Measurements from ENCODE around the gene RPS27L. TPM values are rescaled to one million over a fixed set of nuclear protein-coding genes. Genes with fewer than 3 reads are reported as not detected.

Gene RPS27L
- total and polyA plus RNA-seq, 2 experiments from 2014 or later, result 85.9 to 1,011 TPM

DNA sequence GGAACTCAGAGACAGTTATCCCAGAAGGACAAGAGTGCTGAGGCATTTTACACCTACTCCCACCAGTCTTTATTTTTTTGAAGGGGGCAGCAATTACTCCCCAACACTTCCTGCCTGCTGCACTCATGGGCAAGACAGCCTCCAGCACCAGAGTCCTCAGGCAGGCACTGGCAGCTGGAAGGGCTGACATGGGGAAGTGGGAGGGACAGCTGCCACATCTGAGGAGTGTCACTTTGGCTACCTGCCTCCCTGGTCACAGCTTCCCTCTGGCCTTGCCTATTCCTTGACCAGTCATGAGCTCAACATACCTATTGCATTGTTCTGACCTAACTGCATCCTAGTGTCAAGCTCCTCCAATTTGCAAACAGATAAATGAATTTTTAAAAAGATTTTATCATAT lies 45.8 kb downstream of the RPS27L start (continued):
- TF ChIP-seq, protein P1, sequence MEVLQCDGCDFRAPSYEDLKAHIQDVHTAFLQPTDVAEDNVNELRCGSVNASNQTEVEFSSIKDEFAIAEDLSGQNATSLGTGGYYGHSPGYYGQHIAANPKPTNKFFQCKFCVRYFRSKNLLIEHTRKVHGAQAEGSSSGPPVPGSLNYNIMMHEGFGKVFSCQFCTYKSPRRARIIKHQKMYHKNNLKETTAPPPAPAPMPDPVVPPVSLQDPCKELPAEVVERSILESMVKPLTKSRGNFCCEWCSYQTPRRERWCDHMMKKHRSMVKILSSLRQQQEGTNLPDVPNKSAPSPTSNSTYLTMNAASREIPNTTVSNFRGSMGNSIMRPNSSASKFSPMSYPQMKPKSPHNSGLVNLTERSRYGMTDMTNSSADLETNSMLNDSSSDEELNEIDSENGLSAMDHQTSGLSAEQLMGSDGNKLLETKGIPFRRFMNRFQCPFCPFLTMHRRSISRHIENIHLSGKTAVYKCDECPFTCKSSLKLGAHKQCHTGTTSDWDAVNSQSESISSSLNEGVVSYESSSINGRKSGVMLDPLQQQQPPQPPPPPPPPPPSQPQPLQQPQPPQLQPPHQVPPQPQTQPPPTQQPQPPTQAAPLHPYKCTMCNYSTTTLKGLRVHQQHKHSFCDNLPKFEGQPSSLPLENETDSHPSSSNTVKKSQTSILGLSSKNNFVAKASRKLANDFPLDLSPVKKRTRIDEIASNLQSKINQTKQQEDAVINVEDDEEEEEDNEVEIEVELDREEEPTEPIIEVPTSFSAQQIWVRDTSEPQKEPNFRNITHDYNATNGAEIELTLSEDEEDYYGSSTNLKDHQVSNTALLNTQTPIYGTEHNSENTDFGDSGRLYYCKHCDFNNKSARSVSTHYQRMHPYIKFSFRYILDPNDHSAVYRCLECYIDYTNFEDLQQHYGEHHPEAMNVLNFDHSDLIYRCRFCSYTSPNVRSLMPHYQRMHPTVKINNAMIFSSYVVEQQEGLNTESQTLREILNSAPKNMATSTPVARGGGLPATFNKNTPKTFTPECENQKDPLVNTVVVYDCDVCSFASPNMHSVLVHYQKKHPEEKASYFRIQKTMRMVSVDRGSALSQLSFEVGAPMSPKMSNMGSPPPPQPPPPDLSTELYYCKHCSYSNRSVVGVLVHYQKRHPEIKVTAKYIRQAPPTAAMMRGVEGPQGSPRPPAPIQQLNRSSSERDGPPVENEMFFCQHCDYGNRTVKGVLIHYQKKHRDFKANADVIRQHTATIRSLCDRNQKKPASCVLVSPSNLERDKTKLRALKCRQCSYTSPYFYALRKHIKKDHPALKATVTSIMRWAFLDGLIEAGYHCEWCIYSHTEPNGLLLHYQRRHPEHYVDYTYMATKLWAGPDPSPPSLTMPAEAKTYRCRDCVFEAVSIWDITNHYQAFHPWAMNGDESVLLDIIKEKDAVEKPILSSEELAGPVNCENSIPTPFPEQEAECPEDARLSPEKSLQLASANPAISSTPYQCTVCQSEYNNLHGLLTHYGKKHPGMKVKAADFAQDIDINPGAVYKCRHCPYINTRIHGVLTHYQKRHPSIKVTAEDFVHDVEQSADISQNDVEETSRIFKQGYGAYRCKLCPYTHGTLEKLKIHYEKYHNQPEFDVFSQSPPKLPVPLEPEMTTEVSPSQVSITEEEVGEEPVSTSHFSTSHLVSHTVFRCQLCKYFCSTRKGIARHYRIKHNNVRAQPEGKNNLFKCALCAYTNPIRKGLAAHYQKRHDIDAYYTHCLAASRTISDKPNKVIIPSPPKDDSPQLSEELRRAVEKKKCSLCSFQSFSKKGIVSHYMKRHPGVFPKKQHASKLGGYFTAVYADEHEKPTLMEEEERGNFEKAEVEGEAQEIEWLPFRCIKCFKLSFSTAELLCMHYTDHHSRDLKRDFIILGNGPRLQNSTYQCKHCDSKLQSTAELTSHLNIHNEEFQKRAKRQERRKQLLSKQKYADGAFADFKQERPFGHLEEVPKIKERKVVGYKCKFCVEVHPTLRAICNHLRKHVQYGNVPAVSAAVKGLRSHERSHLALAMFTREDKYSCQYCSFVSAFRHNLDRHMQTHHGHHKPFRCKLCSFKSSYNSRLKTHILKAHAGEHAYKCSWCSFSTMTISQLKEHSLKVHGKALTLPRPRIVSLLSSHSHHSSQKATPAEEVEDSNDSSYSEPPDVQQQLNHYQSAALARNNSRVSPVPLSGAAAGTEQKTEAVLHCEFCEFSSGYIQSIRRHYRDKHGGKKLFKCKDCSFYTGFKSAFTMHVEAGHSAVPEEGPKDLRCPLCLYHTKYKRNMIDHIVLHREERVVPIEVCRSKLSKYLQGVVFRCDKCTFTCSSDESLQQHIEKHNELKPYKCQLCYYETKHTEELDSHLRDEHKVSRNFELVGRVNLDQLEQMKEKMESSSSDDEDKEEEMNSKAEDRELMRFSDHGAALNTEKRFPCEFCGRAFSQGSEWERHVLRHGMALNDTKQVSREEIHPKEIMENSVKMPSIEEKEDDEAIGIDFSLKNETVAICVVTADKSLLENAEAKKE (CRISPR knock-in tag; IDR thresholded peaks at IDR 0.05), result no peak
- TF ChIP-seq NANOG (IDR thresholded peaks at IDR 0.05; ENCODE audit: borderline replicate concordance) (no peak), ZNF114 (CRISPR knock-in tag; IDR thresholded peaks at IDR 0.05) (no peak), EZH2 (IDR thresholded peaks at IDR 0.05; ENCODE audit: low read depth, unreplicated experiment) (no peak)

DNA sequence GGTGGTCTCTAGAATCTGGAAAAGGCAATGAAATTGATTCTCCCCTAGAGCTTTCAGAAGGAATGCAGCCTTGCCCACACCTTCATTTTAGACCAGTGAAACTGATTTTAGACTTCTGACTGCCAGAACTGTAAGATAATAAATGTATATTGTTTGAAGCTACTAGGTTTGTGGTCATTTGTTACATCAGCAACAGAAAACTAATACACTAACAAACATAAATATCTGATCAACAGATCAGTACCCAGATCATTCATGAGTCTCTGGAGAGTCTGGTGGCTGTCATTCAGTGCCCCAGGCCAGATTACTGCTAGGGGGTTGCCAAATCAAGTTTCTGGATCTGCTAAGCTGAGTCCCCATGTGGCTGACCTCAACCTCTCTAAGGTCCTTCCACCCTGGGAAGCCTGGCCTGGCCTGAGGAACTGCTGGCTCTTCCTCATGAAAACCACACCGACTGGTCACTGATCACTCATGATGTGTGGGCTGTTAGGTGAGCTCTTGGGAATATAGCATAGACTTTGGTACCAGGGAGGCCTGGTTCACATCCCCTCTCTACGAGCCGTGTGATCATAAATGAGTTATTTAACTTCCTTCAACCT lies 46.8 kb downstream of the RPS27L start:
- no peaks in the 10 kb centered on the region for H3K4me1 Mint-ChIP-seq
- H3K36me3 Mint-ChIP-seq (ENCODE audit: low read depth), result no peaks in the 10 kb centered on the region
- H3K9me3 Mint-ChIP-seq, result no peaks in the 10 kb centered on the region; the same call in 2 of the 3 replicates
- Histone ChIP-seq H4K20me1 (replicated peaks; ENCODE audit: insufficient read depth) (no peaks in the 10 kb centered on the region), H3K4me3 (no peak overlapping the region), H3K4me1 (ENCODE audit: insufficient read depth) (no peaks in the 10 kb centered on the region), H3K27ac (ENCODE audit: low read depth) (no peak overlapping the region), H3K4me2 (no peak overlapping the region), H3K36me3 (ENCODE audit: insufficient read depth) (no peaks in the 10 kb centered on the region), H2AFZ (no peak overlapping the region; the same call in 1 of the 2 replicates), H3F3A (replicated peaks; ENCODE audit: low read depth) (no peaks in the 10 kb centered on the region), H3K9me2 (ENCODE audit: insufficient read depth) (no peaks in the 10 kb centered on the region), H3K79me2 (replicated peaks; ENCODE audit: insufficient read depth) (no peaks in the 10 kb centered on the region), H3K27me3 (ENCODE audit: insufficient read depth) (no peaks in the 10 kb centered on the region)
- H3K27ac Mint-ChIP-seq, result no peak overlapping the region
- DNase-seq (ENCODE audit: low spot score) (no peak), ATAC-seq (no peak)
- H3K4me3 Mint-ChIP-seq, result no peak overlapping the region
- no peaks in the 10 kb centered on the region for H3K27me3 Mint-ChIP-seq (ENCODE audit: insufficient read depth, low read depth, poor library complexity)
- TF ChIP-seq, protein P2, sequence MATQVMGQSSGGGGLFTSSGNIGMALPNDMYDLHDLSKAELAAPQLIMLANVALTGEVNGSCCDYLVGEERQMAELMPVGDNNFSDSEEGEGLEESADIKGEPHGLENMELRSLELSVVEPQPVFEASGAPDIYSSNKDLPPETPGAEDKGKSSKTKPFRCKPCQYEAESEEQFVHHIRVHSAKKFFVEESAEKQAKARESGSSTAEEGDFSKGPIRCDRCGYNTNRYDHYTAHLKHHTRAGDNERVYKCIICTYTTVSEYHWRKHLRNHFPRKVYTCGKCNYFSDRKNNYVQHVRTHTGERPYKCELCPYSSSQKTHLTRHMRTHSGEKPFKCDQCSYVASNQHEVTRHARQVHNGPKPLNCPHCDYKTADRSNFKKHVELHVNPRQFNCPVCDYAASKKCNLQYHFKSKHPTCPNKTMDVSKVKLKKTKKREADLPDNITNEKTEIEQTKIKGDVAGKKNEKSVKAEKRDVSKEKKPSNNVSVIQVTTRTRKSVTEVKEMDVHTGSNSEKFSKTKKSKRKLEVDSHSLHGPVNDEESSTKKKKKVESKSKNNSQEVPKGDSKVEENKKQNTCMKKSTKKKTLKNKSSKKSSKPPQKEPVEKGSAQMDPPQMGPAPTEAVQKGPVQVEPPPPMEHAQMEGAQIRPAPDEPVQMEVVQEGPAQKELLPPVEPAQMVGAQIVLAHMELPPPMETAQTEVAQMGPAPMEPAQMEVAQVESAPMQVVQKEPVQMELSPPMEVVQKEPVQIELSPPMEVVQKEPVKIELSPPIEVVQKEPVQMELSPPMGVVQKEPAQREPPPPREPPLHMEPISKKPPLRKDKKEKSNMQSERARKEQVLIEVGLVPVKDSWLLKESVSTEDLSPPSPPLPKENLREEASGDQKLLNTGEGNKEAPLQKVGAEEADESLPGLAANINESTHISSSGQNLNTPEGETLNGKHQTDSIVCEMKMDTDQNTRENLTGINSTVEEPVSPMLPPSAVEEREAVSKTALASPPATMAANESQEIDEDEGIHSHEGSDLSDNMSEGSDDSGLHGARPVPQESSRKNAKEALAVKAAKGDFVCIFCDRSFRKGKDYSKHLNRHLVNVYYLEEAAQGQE (IDR thresholded peaks at IDR 0.05; ENCODE audit: unreplicated experiment), result no peak
- no peak for TF ChIP-seq EZH2 (IDR thresholded peaks at IDR 0.05; ENCODE audit: low read depth, unreplicated experiment)
- TF ChIP-seq ZNF331 (CRISPR knock-in tag; IDR thresholded peaks at IDR 0.05; ENCODE audit: low read depth), result no peak
- no peak for TF ChIP-seq POLR2AphosphoS5 (IDR thresholded peaks at IDR 0.05; ENCODE audit: low read depth)
- no peak for TF ChIP-seq EZH2phosphoT487 (IDR thresholded peaks at IDR 0.05; ENCODE audit: unreplicated experiment)

All from GM23338 (cell line).